IMR-90 (cell line): ENCODE data around the gene FXYD6. TPM values are rescaled to one million over a fixed set of nuclear protein-coding genes. Genes with fewer than 3 reads are reported as not detected.

ENCODE experiments used
- ATAC-seq: fragments of 200-7000 bp; cut with Tn5 transposase; 2 replicates; pipeline ENCODE4 v1.9.1; 2020; ENCODE audit warnings: low read depth, mild to moderate bottlenecking, moderate library complexity
- BruUV-seq: library from RNA; stranded (reverse); fragments of 400-500 nt; replicated peaks from 2 replicates; lab custom pipeline; 2021; lab: Mats Ljungman, UMichigan
- CTCF ChIA-PET: fragments of 300-600 bp; formaldehyde crosslinking; extraction: SDS; loops from one replicate; lab custom pipeline; 2021; ENCODE audit warnings: antibody characterized with exemption; lab: Yijun Ruan, JAX
- POLR2A ChIA-PET: fragments of 300-600 bp; sonication (Branson Sonifier 250); formaldehyde crosslinking; loops from one replicate; lab custom pipeline; 2022; ENCODE audit warnings: antibody characterized with exemption; ENCODE audit not compliant: unreplicated experiment; lab: Charles Lee
- DNase-seq: peaks from one replicate; pipeline ENCODE4 v3.0.0; 2013
- H2AFZ ChIP-seq: replicated peaks from 2 replicates; pipeline ENCODE3; 2013; ENCODE audit warnings: low read length, mild to moderate bottlenecking; ENCODE audit not compliant: poor library complexity
- H2AK5ac ChIP-seq: 2 replicates; pipeline ENCODE4 v1.6.1; 2013; ENCODE audit warnings: low read depth, low read length, inconsistent platforms
- H2AK9ac ChIP-seq: replicated peaks from 2 replicates; pipeline ENCODE3; 2013; ENCODE audit warnings: mild to moderate bottlenecking, low read depth, low read length, moderate library complexity; ENCODE audit not compliant: poor library complexity
- H2BK120ac ChIP-seq: 2 replicates; pipeline ENCODE4 v1.6.1; 2013; ENCODE audit warnings: low read depth, low read length, inconsistent platforms
- H2BK15ac ChIP-seq: 3 replicates; pipeline ENCODE4 v1.6.1; 2013; ENCODE audit warnings: low read depth, low read length, inconsistent platforms
- H2BK20ac ChIP-seq: 2 replicates; pipeline ENCODE4 v1.6.1; 2013; ENCODE audit warnings: low read depth, mild to moderate bottlenecking, inconsistent platforms, low read length, moderate library complexity
- H2BK5ac ChIP-seq: 2 replicates; pipeline ENCODE4 v1.6.1; 2013; ENCODE audit warnings: mild to moderate bottlenecking, low read depth, low read length, inconsistent platforms; ENCODE audit not compliant: poor library complexity, severe bottlenecking
- H3K14ac ChIP-seq: replicated peaks from 2 replicates; pipeline ENCODE4 v1.6.1; 2013; ENCODE audit warnings: low read depth, low read length, inconsistent platforms
- H3K18ac ChIP-seq: 2 replicates; pipeline ENCODE4 v1.6.1; 2013; ENCODE audit warnings: low read depth, low read length, control low read depth
- H3K23ac ChIP-seq: 2 replicates; pipeline ENCODE4 v1.6.1; 2013; ENCODE audit warnings: low read depth, low read length, inconsistent platforms
- H3K27ac ChIP-seq: 2 replicates; pipeline ENCODE4 v1.5.1; 2013; ENCODE audit warnings: mild to moderate bottlenecking, control low read depth, low read length; ENCODE audit not compliant: insufficient read depth
- H3K27me3 ChIP-seq: 2 replicates; pipeline ENCODE4 v1.6.1; 2013; ENCODE audit warnings: low read length; ENCODE audit not compliant: control insufficient read depth, insufficient read depth
- H3K36me3 ChIP-seq: 2 replicates; pipeline ENCODE4 v1.6.1; 2013; ENCODE audit warnings: low read length, mixed read lengths; ENCODE audit not compliant: control insufficient read depth, insufficient read depth
- H3K4ac ChIP-seq: 2 replicates; pipeline ENCODE4 v1.6.1; 2013; ENCODE audit warnings: low read depth, low read length, inconsistent platforms
- H3K4me1 ChIP-seq: 2 replicates; pipeline ENCODE4 v1.6.1; 2013; ENCODE audit warnings: low read length, mixed read lengths; ENCODE audit not compliant: control insufficient read depth, insufficient read depth
- H3K4me2 ChIP-seq: 2 replicates; pipeline ENCODE4 v1.6.1; 2013; ENCODE audit warnings: low read depth, mild to moderate bottlenecking, control low read depth, low read length, moderate library complexity
- H3K4me3 ChIP-seq: 2 replicates; pipeline ENCODE4 v1.5.1; 2013; ENCODE audit warnings: low read depth, mild to moderate bottlenecking, control low read depth, low read length, moderate library complexity; ENCODE audit not compliant: insufficient read depth
- H3K56ac ChIP-seq: 2 replicates; pipeline ENCODE4 v1.6.1; 2013; ENCODE audit warnings: low read length, inconsistent platforms; ENCODE audit not compliant: insufficient read depth; ENCODE audit errors: extremely low read depth
- H3K79me1 ChIP-seq, 2 experiments: 2 replicates each; pipeline ENCODE4 v1.6.1; 2013; ENCODE audit warnings: low read length in 2 of 2, inconsistent platforms in 1 of 2, low read depth in 1 of 2
- H3K9ac ChIP-seq: 2 replicates; pipeline ENCODE4 v1.6.1; 2013; ENCODE audit warnings: low read depth, low read length, control low read depth
- H3K9me1 ChIP-seq: 2 replicates; pipeline ENCODE4 v1.6.1; 2013; ENCODE audit warnings: low read length, inconsistent platforms; ENCODE audit not compliant: insufficient read depth
- H3K9me3 ChIP-seq: 2 replicates; pipeline ENCODE4 v1.6.1; 2013; ENCODE audit warnings: low read length; ENCODE audit not compliant: control insufficient read depth, insufficient read depth
- H4K20me1 ChIP-seq: 2 replicates; pipeline ENCODE4 v1.6.1; 2013; ENCODE audit warnings: low read length, inconsistent platforms; ENCODE audit not compliant: insufficient read depth
- H4K5ac ChIP-seq: 2 replicates; pipeline ENCODE4 v1.6.1; 2013; ENCODE audit warnings: mild to moderate bottlenecking, low read depth, low read length, control low read depth
- H4K8ac ChIP-seq, 2 experiments: 2 replicates each; pipeline ENCODE4 v1.6.1; 2013; ENCODE audit warnings: low read depth in 2 of 2, low read length in 2 of 2, control low read depth in 1 of 2, inconsistent platforms in 1 of 2
- H4K91ac ChIP-seq: 2 replicates; pipeline ENCODE4 v1.6.1; 2013; ENCODE audit warnings: low read depth, low read length, inconsistent platforms; ENCODE audit not compliant: insufficient read depth
- BHLHE40 ChIP-seq: fragments of 150-350 bp; IDR thresholded peaks from 2 replicates; pipeline ENCODE4 v1.6.1; 2016; ENCODE audit warnings: mild to moderate bottlenecking, low read depth, low read length
- CEBPB ChIP-seq: IDR thresholded peaks from 2 replicates; pipeline ENCODE4 v1.6.1; 2012; ENCODE audit warnings: low read depth, low read length, improper control_type of control experiment
- FOS ChIP-seq: fragments of 150-350 bp; IDR thresholded peaks from 2 replicates; pipeline ENCODE4 v1.6.1; 2016; ENCODE audit warnings: low read depth, low read length
- MAFK ChIP-seq: IDR thresholded peaks from 2 replicates; pipeline ENCODE4 v1.6.1; 2012; ENCODE audit warnings: low read depth, low read length, improper control_type of control experiment
- MAZ ChIP-seq: IDR thresholded peaks from 2 replicates; pipeline ENCODE4 v1.6.1; 2012; ENCODE audit warnings: low read depth, mild to moderate bottlenecking, low read length, improper control_type of control experiment, moderate library complexity, borderline replicate concordance
- MXI1 ChIP-seq: IDR thresholded peaks from 2 replicates; pipeline ENCODE4 v1.6.1; 2012; ENCODE audit warnings: low read depth, mild to moderate bottlenecking, low read length, moderate library complexity, borderline replicate concordance
- NFE2L2 ChIP-seq: fragments of 150-350 bp; IDR thresholded peaks from 2 replicates; pipeline ENCODE4 v1.6.1; 2016; ENCODE audit warnings: low read depth, mild to moderate bottlenecking, low read length
- RAD21 ChIP-seq: IDR thresholded peaks from 2 replicates; pipeline ENCODE4 v1.6.1; 2012; ENCODE audit warnings: low read length, improper control_type of control experiment
- RCOR1 ChIP-seq: IDR thresholded peaks from 2 replicates; pipeline ENCODE4 v1.6.1; 2012; ENCODE audit warnings: mild to moderate bottlenecking, low read length, improper control_type of control experiment; ENCODE audit not compliant: insufficient replicate concordance
- RFX5 ChIP-seq: IDR thresholded peaks from 2 replicates; pipeline ENCODE4 v1.8.0; 2012; ENCODE audit warnings: low read depth, mild to moderate bottlenecking, low read length, moderate library complexity
- SMC3 ChIP-seq: fragments of 150-350 bp; IDR thresholded peaks from 2 replicates; pipeline ENCODE4 v1.6.1; 2016; ENCODE audit warnings: low read depth, mild to moderate bottlenecking, antibody characterized with exemption, low read length, moderate library complexity
- USF2 ChIP-seq: fragments of 150-350 bp; IDR thresholded peaks from 2 replicates; pipeline ENCODE4 v1.6.1; 2017; ENCODE audit warnings: mild to moderate bottlenecking, antibody characterized with exemption, low read length, low read depth
- WGBS, 2 experiments: methylation state at CpG; one replicate each; pipeline versions ENCODE4 v1.1.5 to v1.1.7; 2013; ENCODE audit warnings: missing lambda C conversion rate in 2 of 2; ENCODE audit not compliant: insufficient read length in 1 of 2; ENCODE audit errors: extremely low coverage in 2 of 2; 5-methylcytosine and 5-hydroxymethylcytosine counted together
- dilution Hi-C: fragments of 300-500 bp; cut with HindIII; formaldehyde crosslinking; loops from one replicate; pipeline ENCODE4 v1.14.3; 2018; ENCODE audit warnings: low sequenced_read_pairs; ENCODE audit not compliant: unreplicated experiment
- in situ Hi-C: fragments of 300-500 bp; cut with MboI; formaldehyde crosslinking; loops from 3 replicates; pipeline ENCODE4 v1.14.3; 2019; ENCODE audit warnings: low sequenced_read_pairs, inconsistent platforms, mixed read lengths
- intact Hi-C: fragments of 100-400 bp; cut with micrococcal nuclease; formaldehyde crosslinking; loops from 2 replicates; pipeline ENCODE4 v1.10.0; 2022
- polyA plus RNA-seq, 3 experiments: library from polyadenylated mRNA; depleted of rRNA; stranded (reverse); fragments of >200 nt; gene quantifications; 2 replicates each; pipeline ENCODE4 v1.2.3, GENCODE V29; 2012; ENCODE audit warnings: low replicate concordance in 1 of 3
- total RNA-seq: library from RNA; depleted of rRNA; stranded (reverse); fragments of >200 nt; gene quantifications from 2 replicates; pipeline ENCODE4 v1.2.3, GENCODE V29; 2012
- TF ChIP-seq, protein P1 (sequence below): fragments of 150-350 bp; IDR thresholded peaks from 2 replicates; pipeline ENCODE4 v1.6.1; 2016; ENCODE audit warnings: low read depth, mild to moderate bottlenecking, low read length, moderate library complexity, borderline replicate concordance
- TF ChIP-seq, protein P2 (sequence below): conservative IDR thresholded peaks from 2 replicates; pipeline ENCODE4 v1.5.1; 2012; ENCODE audit warnings: mild to moderate bottlenecking, low read depth, low read length, improper control_type of control experiment

The FXYD6 gene
- total and polyA plus RNA-seq, 2 of the 4 experiments (the other 2 are of a cell fraction): 0.32 TPM; not detected in 1

DNA sequence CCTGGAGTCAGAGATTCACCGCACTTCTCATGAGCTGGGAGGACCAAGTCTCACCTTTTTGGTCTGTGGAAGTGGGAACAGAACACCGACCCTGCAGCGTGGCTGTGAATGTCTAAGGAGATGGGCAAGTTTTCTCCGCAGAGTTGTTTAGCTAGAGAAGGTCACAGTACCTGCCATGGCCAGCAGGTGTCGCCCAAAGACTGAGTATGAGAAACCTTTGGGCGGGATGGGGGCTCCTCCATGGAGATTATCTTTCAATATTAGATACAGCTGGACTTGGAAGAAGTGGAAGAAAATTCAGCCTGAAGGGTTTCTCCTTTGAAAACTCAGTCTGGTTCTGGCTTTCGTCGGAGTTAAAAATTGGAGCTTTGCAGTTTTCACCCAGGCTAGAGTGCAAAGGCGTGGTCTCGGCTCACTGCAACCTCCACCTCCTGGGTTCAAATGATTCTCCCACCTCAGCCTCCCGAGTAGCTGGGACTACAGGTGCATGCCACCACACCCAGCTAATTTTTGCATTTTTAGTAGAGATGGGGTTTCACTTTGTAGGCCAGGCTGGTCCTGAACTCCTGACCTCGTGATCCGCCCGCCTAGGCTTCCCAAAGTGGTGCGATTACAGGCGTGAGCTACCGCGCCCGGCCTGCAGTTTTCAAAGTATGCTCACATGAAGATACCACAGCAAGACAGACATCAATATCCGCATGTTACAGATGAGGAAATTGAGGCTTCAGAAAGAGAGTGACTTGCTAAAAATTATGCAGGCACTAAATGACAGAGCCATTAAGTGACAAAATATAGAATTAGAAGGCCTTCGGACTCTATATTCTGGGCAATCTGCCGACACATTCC is 68.8 kb downstream of the FXYD6 start:
- intact Hi-C loops: loop anchor here (1.0 kb wide), 4 partner anchors 10 to 246 kb away; no protein-coding TSS in a partner anchor
- TF ChIP-seq CEBPB (no peak), MAFK (no peak), MXI1 (no peak), RFX5 (no peak), BHLHE40 (no peak), MAZ (peak; percentile 70), USF2 (no peak), FOS (no peak), RCOR1 (no peak), NFE2L2 (no peak), SMC3 (peak; percentile 73), RAD21 (peak; percentile 86)
- TF ChIP-seq, protein P1, sequence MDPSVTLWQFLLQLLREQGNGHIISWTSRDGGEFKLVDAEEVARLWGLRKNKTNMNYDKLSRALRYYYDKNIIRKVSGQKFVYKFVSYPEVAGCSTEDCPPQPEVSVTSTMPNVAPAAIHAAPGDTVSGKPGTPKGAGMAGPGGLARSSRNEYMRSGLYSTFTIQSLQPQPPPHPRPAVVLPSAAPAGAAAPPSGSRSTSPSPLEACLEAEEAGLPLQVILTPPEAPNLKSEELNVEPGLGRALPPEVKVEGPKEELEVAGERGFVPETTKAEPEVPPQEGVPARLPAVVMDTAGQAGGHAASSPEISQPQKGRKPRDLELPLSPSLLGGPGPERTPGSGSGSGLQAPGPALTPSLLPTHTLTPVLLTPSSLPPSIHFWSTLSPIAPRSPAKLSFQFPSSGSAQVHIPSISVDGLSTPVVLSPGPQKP: no peak
- TF ChIP-seq, protein P2, sequence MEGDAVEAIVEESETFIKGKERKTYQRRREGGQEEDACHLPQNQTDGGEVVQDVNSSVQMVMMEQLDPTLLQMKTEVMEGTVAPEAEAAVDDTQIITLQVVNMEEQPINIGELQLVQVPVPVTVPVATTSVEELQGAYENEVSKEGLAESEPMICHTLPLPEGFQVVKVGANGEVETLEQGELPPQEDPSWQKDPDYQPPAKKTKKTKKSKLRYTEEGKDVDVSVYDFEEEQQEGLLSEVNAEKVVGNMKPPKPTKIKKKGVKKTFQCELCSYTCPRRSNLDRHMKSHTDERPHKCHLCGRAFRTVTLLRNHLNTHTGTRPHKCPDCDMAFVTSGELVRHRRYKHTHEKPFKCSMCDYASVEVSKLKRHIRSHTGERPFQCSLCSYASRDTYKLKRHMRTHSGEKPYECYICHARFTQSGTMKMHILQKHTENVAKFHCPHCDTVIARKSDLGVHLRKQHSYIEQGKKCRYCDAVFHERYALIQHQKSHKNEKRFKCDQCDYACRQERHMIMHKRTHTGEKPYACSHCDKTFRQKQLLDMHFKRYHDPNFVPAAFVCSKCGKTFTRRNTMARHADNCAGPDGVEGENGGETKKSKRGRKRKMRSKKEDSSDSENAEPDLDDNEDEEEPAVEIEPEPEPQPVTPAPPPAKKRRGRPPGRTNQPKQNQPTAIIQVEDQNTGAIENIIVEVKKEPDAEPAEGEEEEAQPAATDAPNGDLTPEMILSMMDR: peak; percentile 87

More for the DNA sequence above, 68.8 kb downstream of the FXYD6 start:
- no peak overlapping the region for H2AK5ac ChIP-seq
- no peaks in the 10 kb centered on the region for H3K79me1 ChIP-seq
- H2BK120ac ChIP-seq: no peak overlapping the region
- no peak overlapping the region for H3K27ac ChIP-seq
- no peak overlapping the region for H3K4me2 ChIP-seq
- POLR2A ChIA-PET: no interaction called here
- H3K9me1 ChIP-seq: no peaks in the 10 kb centered on the region
- no peak overlapping the region for H2BK20ac ChIP-seq
- peaks cover 26% of the 10 kb centered on the region for H3K27me3 ChIP-seq
- peak; percentile 51 for DNase-seq
- H4K91ac ChIP-seq: no peak overlapping the region
- H4K5ac ChIP-seq: no peak overlapping the region
- no peak overlapping the region for H2BK5ac ChIP-seq
- no peak overlapping the region for H2BK15ac ChIP-seq
- H3K4me3 ChIP-seq: no peak overlapping the region
- no peak overlapping the region for H3K56ac ChIP-seq
- H3K14ac ChIP-seq: no peak overlapping the region
- H2AFZ ChIP-seq: no peak overlapping the region
- no peaks in the 10 kb centered on the region for H3K9me3 ChIP-seq
- no peaks in the 10 kb centered on the region for H4K20me1 ChIP-seq
- no peak overlapping the region for H4K8ac ChIP-seq
- H3K36me3 ChIP-seq: no peaks in the 10 kb centered on the region
- dilution Hi-C loops (no loop called here), in situ Hi-C loops (loop anchor here (10.0 kb wide), 1 partner anchor 363 kb away; no protein-coding TSS in a partner anchor)
- CTCF ChIA-PET: interaction anchor here (0.6 to 3.2 kb wide), 14 partner anchors 9 to 382 kb away, joined by 3 to 23 read pairs (median 4); no protein-coding TSS in a partner anchor
- ATAC-seq: peak; percentile 91
- no peak overlapping the region for H3K4ac ChIP-seq
- no peak overlapping the region for H3K23ac ChIP-seq
- WGBS, 2 experiments: 39% methylated on average over 6 of the region's 22 CpGs; no CpG with 5 or more reads in 1 of the 2 experiments
- no peak overlapping the region for H3K9ac ChIP-seq
- H3K4me1 ChIP-seq: no peaks in the 10 kb centered on the region
- no TSS peak for BruUV-seq
- no peak overlapping the region for H2AK9ac ChIP-seq
- H3K18ac ChIP-seq: no peak overlapping the region
